Mesenchymal stem cell (in vitro differentiated cells and primary cell): ENCODE measurements around the gene LIMCH1.

Experiments
- DNase-seq: peaks from one replicate; pipeline ENCODE4 v3.0.0-alpha.2; 2013
- H2AFZ ChIP-seq: one replicate; pipeline ENCODE4 v1.6.1; 2013; ENCODE audit warnings: low read depth, mild to moderate bottlenecking, control low read depth, inconsistent platforms, low read length, moderate library complexity
- H2AK5ac ChIP-seq: 2 replicates; pipeline ENCODE4 v1.6.1; 2013; ENCODE audit warnings: low read length, moderate library complexity, mild to moderate bottlenecking, inconsistent platforms; ENCODE audit not compliant: severe bottlenecking
- H2BK120ac ChIP-seq: one replicate; pipeline ENCODE4 v1.6.1; 2013; ENCODE audit warnings: low read depth, mild to moderate bottlenecking, inconsistent platforms, low read length, moderate library complexity
- H2BK12ac ChIP-seq, 2 experiments: one replicate each; pipeline ENCODE4 v1.6.1; 2013; ENCODE audit warnings: inconsistent platforms in 2 of 2, low read length in 2 of 2, mild to moderate bottlenecking in 2 of 2, moderate library complexity in 2 of 2, control low read depth in 1 of 2
- H2BK15ac ChIP-seq: one replicate; pipeline ENCODE4 v1.6.1; 2013; ENCODE audit warnings: mild to moderate bottlenecking, low read depth, inconsistent platforms; ENCODE audit not compliant: poor library complexity, severe bottlenecking
- H2BK5ac ChIP-seq: 2 replicates; pipeline ENCODE4 v1.6.1; 2013; ENCODE audit warnings: low read depth, mild to moderate bottlenecking, low read length, control low read depth, inconsistent platforms; ENCODE audit not compliant: poor library complexity, severe bottlenecking
- H3K14ac ChIP-seq, 2 experiments: one replicate each; pipeline ENCODE4 v1.6.1; 2013; ENCODE audit warnings: inconsistent platforms in 2 of 2, low read length in 2 of 2, control low read depth in 1 of 2, mild to moderate bottlenecking in 1 of 2, moderate library complexity in 1 of 2
- H3K18ac ChIP-seq, 2 experiments: one replicate each; pipeline ENCODE4 v1.6.1; 2013; ENCODE audit warnings: inconsistent platforms in 2 of 2, low read length in 2 of 2, control low read depth in 1 of 2, low read depth in 1 of 2, mild to moderate bottlenecking in 1 of 2
- H3K23ac ChIP-seq, 2 experiments: one replicate each; pipeline ENCODE4 v1.6.1; 2013; ENCODE audit warnings: inconsistent platforms in 2 of 2, low read length in 2 of 2, mild to moderate bottlenecking in 2 of 2, moderate library complexity in 2 of 2, control low read depth in 1 of 2
- H3K27ac ChIP-seq: 2 replicates; pipeline ENCODE4 v1.5.1; 2013; ENCODE audit warnings: mild to moderate bottlenecking, moderate library complexity, low read length, control low read depth, inconsistent platforms; ENCODE audit not compliant: poor library complexity, severe bottlenecking
- H3K27me3 ChIP-seq, 2 experiments: 2 replicates each; pipeline versions ENCODE4 v1.6.1 to v1.7.0; 2013; ENCODE audit warnings: low read length in 2 of 2, mild to moderate bottlenecking in 2 of 2, moderate library complexity in 2 of 2, control low read depth in 1 of 2, inconsistent platforms in 1 of 2; ENCODE audit not compliant: control insufficient read depth in 1 of 2, insufficient read depth in 1 of 2
- H3K36me3 ChIP-seq, 2 experiments: 2 replicates each; pipeline versions ENCODE4 v1.6.1 to v1.7.0; 2013; ENCODE audit warnings: low read length in 2 of 2, control low read depth in 1 of 2, inconsistent platforms in 1 of 2, low read depth in 1 of 2, mild to moderate bottlenecking in 1 of 2; ENCODE audit not compliant: insufficient read depth in 2 of 2, control insufficient read depth in 1 of 2
- H3K4ac ChIP-seq, 2 experiments: one replicate each; pipeline ENCODE4 v1.6.1; 2013; ENCODE audit warnings: inconsistent platforms in 2 of 2, low read length in 2 of 2, mild to moderate bottlenecking in 2 of 2, moderate library complexity in 2 of 2, control low read depth in 1 of 2, low read depth in 1 of 2
- H3K4me1 ChIP-seq: 2 replicates; pipeline ENCODE4 v1.6.1; 2013; ENCODE audit warnings: low read depth, low read length, control low read depth; ENCODE audit not compliant: control insufficient read depth, insufficient read depth
- H3K4me2 ChIP-seq: 2 replicates; pipeline ENCODE4 v1.6.1; 2013; ENCODE audit warnings: low read length, mild to moderate bottlenecking, inconsistent platforms; ENCODE audit not compliant: poor library complexity, severe bottlenecking
- H3K4me3 ChIP-seq, 2 experiments: 2 replicates each; pipeline versions ENCODE4 v1.5.1 to v1.7.0; 2013; ENCODE audit warnings: low read length in 2 of 2, mild to moderate bottlenecking in 2 of 2, control low read depth in 1 of 2, low read depth in 1 of 2; ENCODE audit not compliant: insufficient read depth in 1 of 2
- H3K79me1 ChIP-seq: replicated peaks from 2 replicates; pipeline ENCODE4 v1.6.1; 2013; ENCODE audit warnings: mild to moderate bottlenecking, control low read depth, low read length, inconsistent platforms; ENCODE audit not compliant: poor library complexity, severe bottlenecking
- H3K9ac ChIP-seq: 2 replicates; pipeline ENCODE4 v1.7.0; 2013; ENCODE audit warnings: mild to moderate bottlenecking, low read length, moderate library complexity
- H3K9me3 ChIP-seq: 2 replicates; pipeline ENCODE4 v1.7.0; 2013; ENCODE audit warnings: mild to moderate bottlenecking, low read length; ENCODE audit not compliant: control insufficient read depth
- H4K8ac ChIP-seq: one replicate; pipeline ENCODE4 v1.6.1; 2013; ENCODE audit warnings: inconsistent platforms, mild to moderate bottlenecking, low read length, moderate library complexity
- H4K91ac ChIP-seq: one replicate; pipeline ENCODE4 v1.6.1; 2013; ENCODE audit warnings: mild to moderate bottlenecking, low read length, inconsistent platforms
- WGBS: methylation state at CpG from one replicate; pipeline ENCODE4 v1.1.7; 2013; ENCODE audit warnings: mixed read lengths; 5-methylcytosine and 5-hydroxymethylcytosine counted together

The LIMCH1 gene

GRCh38 chr4:41587286-41587685 is 49.3 kb downstream of the LIMCH1 start:
- H2BK5ac ChIP-seq, result no peak overlapping the region
- H3K9me3 ChIP-seq, result no peaks in the 10 kb centered on the region
- no peak overlapping the region for H2BK12ac ChIP-seq
- H3K9ac ChIP-seq, result no peak overlapping the region
- H3K18ac ChIP-seq, result no peak overlapping the region
- H3K27me3 ChIP-seq, result peaks cover 0 to 10% of the 10 kb centered on the region in 2 experiments
- H4K8ac ChIP-seq, result no peak overlapping the region
- no peak for DNase-seq
- H3K4ac ChIP-seq, result no peak overlapping the region
- H3K14ac ChIP-seq, result no peak overlapping the region
- H2BK120ac ChIP-seq, result no peak overlapping the region
- 85% methylated on average over 3 of the region's 3 CpGs for WGBS
- no peaks in the 10 kb centered on the region for H3K36me3 ChIP-seq
- H2AK5ac ChIP-seq, result no peak overlapping the region
- no peak overlapping the region for H4K91ac ChIP-seq
- no peak overlapping the region for H2BK15ac ChIP-seq
- no peak overlapping the region for H3K27ac ChIP-seq
- H3K4me3 ChIP-seq, result no peak overlapping the region
- H3K4me2 ChIP-seq, result no peak overlapping the region
- no peak overlapping the region for H2AFZ ChIP-seq
- peaks cover 1% of the 10 kb centered on the region for H3K4me1 ChIP-seq
- H3K79me1 ChIP-seq, result no peaks in the 10 kb centered on the region
- no peak overlapping the region for H3K23ac ChIP-seq

GRCh38 chr4:41590591-41590990 is 52.6 kb downstream of the LIMCH1 start:
- peaks cover 1% of the 10 kb centered on the region for H3K4me1 ChIP-seq
- no peak overlapping the region for H2BK5ac ChIP-seq
- H2AFZ ChIP-seq, result no peak overlapping the region
- H2BK15ac ChIP-seq, result no peak overlapping the region
- H3K9me3 ChIP-seq, result no peaks in the 10 kb centered on the region
- no peak overlapping the region for H2AK5ac ChIP-seq
- no peak for DNase-seq
- H3K9ac ChIP-seq, result no peak overlapping the region
- H3K36me3 ChIP-seq, result no peaks in the 10 kb centered on the region
- peaks cover 0 to 10% of the 10 kb centered on the region in 2 experiments for H3K27me3 ChIP-seq
- no peak overlapping the region for H3K4me3 ChIP-seq
- H2BK12ac ChIP-seq, result no peak overlapping the region
- no peak overlapping the region for H3K4ac ChIP-seq
- no peak overlapping the region for H4K8ac ChIP-seq
- whole genome bisulfite sequencing, result 76% methylated on average over 3 of the region's 3 CpGs
- no peak overlapping the region for H3K27ac ChIP-seq
- H4K91ac ChIP-seq, result no peak overlapping the region
- no peak overlapping the region for H3K18ac ChIP-seq
- no peaks in the 10 kb centered on the region for H3K79me1 ChIP-seq
- no peak overlapping the region for H2BK120ac ChIP-seq
- no peak overlapping the region for H3K23ac ChIP-seq
- H3K14ac ChIP-seq, result no peak overlapping the region
- no peak overlapping the region for H3K4me2 ChIP-seq

- no peak overlapping the region for H3K9ac ChIP-seq
- WGBS, result 94% methylated on average over 3 of the region's 3 CpGs
- H3K27me3 ChIP-seq, result peaks cover 0 to 14% of the 10 kb centered on the region in 2 experiments
- H4K91ac ChIP-seq, result no peak overlapping the region
- H2BK5ac ChIP-seq, result no peak overlapping the region
- H2BK120ac ChIP-seq, result no peak overlapping the region
- no peak overlapping the region for H3K14ac ChIP-seq
- no peak overlapping the region for H4K8ac ChIP-seq
- H2AFZ ChIP-seq, result no peak overlapping the region
- no peak overlapping the region for H2AK5ac ChIP-seq
- no peaks in the 10 kb centered on the region for H3K9me3 ChIP-seq
- no peak overlapping the region for H3K4me3 ChIP-seq
- peaks cover 1% of the 10 kb centered on the region for H3K4me1 ChIP-seq
- H3K4me2 ChIP-seq, result no peak overlapping the region
- no peak overlapping the region for H3K4ac ChIP-seq
- no peak overlapping the region for H3K18ac ChIP-seq
- no peak for DNase-seq
- H3K23ac ChIP-seq, result no peak overlapping the region
- H2BK12ac ChIP-seq, result no peak overlapping the region
- H3K36me3 ChIP-seq, result no peaks in the 10 kb centered on the region
- H2BK15ac ChIP-seq, result no peak overlapping the region
- no peaks in the 10 kb centered on the region for H3K79me1 ChIP-seq
- no peak overlapping the region for H3K27ac ChIP-seq
Measured at GRCh38 chr4:41594432-41594831, 56.5 kb downstream of the LIMCH1 start.

GRCh38 chr4:41597494-41597893 is 59.5 kb downstream of the LIMCH1 start:
- no peak for DNase-seq
- H3K18ac ChIP-seq, result no peak overlapping the region
- no peak overlapping the region for H3K14ac ChIP-seq
- H4K8ac ChIP-seq, result no peak overlapping the region
- H2BK5ac ChIP-seq, result no peak overlapping the region
- H3K9ac ChIP-seq, result no peak overlapping the region
- H3K9me3 ChIP-seq, result no peaks in the 10 kb centered on the region
- H4K91ac ChIP-seq, result no peak overlapping the region
- H2AK5ac ChIP-seq, result no peak overlapping the region
- no peak overlapping the region for H3K27ac ChIP-seq
- no peaks in the 10 kb centered on the region for H3K79me1 ChIP-seq
- H3K4me3 ChIP-seq, result no peak overlapping the region
- no peak overlapping the region for H2BK12ac ChIP-seq
- no peak overlapping the region for H2AFZ ChIP-seq
- no peak overlapping the region for H2BK15ac ChIP-seq
- no peaks in the 10 kb centered on the region for H3K36me3 ChIP-seq
- no peak overlapping the region for H3K23ac ChIP-seq
- no peaks in the 10 kb centered on the region for H3K4me1 ChIP-seq
- peaks cover 0 to 10% of the 10 kb centered on the region in 2 experiments for H3K27me3 ChIP-seq
- no peak overlapping the region for H2BK120ac ChIP-seq
- H3K4ac ChIP-seq, result no peak overlapping the region
- H3K4me2 ChIP-seq, result no peak overlapping the region
